Ishikawa (cell line): ENCODE results near the gene LPP.

Experiments
- EP300 ChIP-seq: IDR thresholded peaks from 2 replicates; pipeline ENCODE4 v1.6.1; 2012; ENCODE audit warnings: borderline replicate concordance
- FOXM1 ChIP-seq: IDR thresholded peaks from 2 replicates; pipeline ENCODE4 v1.6.1; 2012; ENCODE audit warnings: low read depth, borderline replicate concordance
- ZBTB7A ChIP-seq: IDR thresholded peaks from 2 replicates; pipeline ENCODE4 v1.6.1; 2012; ENCODE audit warnings: low read depth
- TF ChIP-seq, protein P1 (sequence below): IDR thresholded peaks from 2 replicates; pipeline ENCODE4 v1.6.1; 2012

GRCh38 chr3:188267790-188268335 is 113.9 kb downstream of the LPP start:
- TF ChIP-seq, protein P1, sequence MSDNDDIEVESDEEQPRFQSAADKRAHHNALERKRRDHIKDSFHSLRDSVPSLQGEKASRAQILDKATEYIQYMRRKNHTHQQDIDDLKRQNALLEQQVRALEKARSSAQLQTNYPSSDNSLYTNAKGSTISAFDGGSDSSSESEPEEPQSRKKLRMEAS, result no peak
- TF ChIP-seq ZBTB7A (no peak), FOXM1 (no peak), EP300 (no peak)
